Loucy (cell line): ENCODE data around the gene PPM1F.

Experiments
- H2AFZ ChIP-seq: fragments of 200-600 bp; sonication (generic); 2 replicates; pipeline ENCODE4 v1.6.0; 2016; ENCODE audit warnings: antibody characterized with exemption, mild to moderate bottlenecking, low read length, moderate library complexity
- H3F3A ChIP-seq: fragments of 200-600 bp; 2 replicates; pipeline ENCODE4 v1.6.0; 2016; ENCODE audit warnings: antibody characterized with exemption, low read depth, mild to moderate bottlenecking
- H3K27me3 ChIP-seq: fragments of 200-600 bp; sonication (generic); 2 replicates; pipeline ENCODE4 v1.6.1; 2014; ENCODE audit warnings: low read length, mild to moderate bottlenecking; ENCODE audit not compliant: insufficient read depth, poor library complexity, severe bottlenecking
- H3K36me3 ChIP-seq: fragments of 200-600 bp; sonication (generic); 2 replicates; pipeline ENCODE4 v1.6.1; 2016; ENCODE audit warnings: low read length; ENCODE audit not compliant: insufficient read depth
- H3K4me1 ChIP-seq: fragments of 200-600 bp; sonication (generic); 2 replicates; pipeline ENCODE4 v1.5.1; 2014; ENCODE audit warnings: low read length, mild to moderate bottlenecking; ENCODE audit not compliant: insufficient read depth, poor library complexity, severe bottlenecking
- H3K4me2 ChIP-seq: fragments of 200-600 bp; sonication (generic); 2 replicates; pipeline ENCODE4 v1.6.0; 2014; ENCODE audit warnings: antibody characterized with exemption, low read length, low read depth, mild to moderate bottlenecking; ENCODE audit not compliant: poor library complexity, severe bottlenecking
- H3K4me3 ChIP-seq: fragments of 200-600 bp; sonication (generic); 2 replicates; pipeline ENCODE4 v1.5.1; 2014; ENCODE audit warnings: low read length, mild to moderate bottlenecking, mixed read lengths; ENCODE audit not compliant: poor library complexity, severe bottlenecking
- H3K79me2 ChIP-seq: fragments of 200-600 bp; sonication (generic); 2 replicates; pipeline ENCODE4 v1.6.1; 2014; ENCODE audit warnings: low read length; ENCODE audit not compliant: insufficient read depth
- H3K9ac ChIP-seq: fragments of 200-600 bp; sonication (generic); 2 replicates; pipeline ENCODE4 v1.6.0; 2014; ENCODE audit warnings: mild to moderate bottlenecking, low read depth, low read length, moderate library complexity; ENCODE audit not compliant: poor library complexity, severe bottlenecking
- H3K9me2 ChIP-seq: fragments of 200-600 bp; sonication (generic); replicated peaks from 2 replicates; pipeline ENCODE4 v1.6.1; 2016; ENCODE audit warnings: low read depth, low read length, mixed read lengths
- H3K9me3 ChIP-seq: fragments of 200-600 bp; sonication (generic); 2 replicates; pipeline ENCODE4 v1.6.1; 2014; ENCODE audit warnings: mild to moderate bottlenecking, antibody characterized with exemption, low read length, low read depth; ENCODE audit not compliant: insufficient read depth
- H4K20me1 ChIP-seq: fragments of 200-600 bp; sonication (generic); 2 replicates; pipeline ENCODE4 v1.6.0; 2014; ENCODE audit warnings: antibody characterized with exemption, low read length, mild to moderate bottlenecking; ENCODE audit not compliant: insufficient read depth, poor library complexity, severe bottlenecking
- CTCF ChIP-seq: fragments of 200-600 bp; sonication (generic); conservative IDR thresholded peaks from 2 replicates; pipeline ENCODE4 v1.5.1; 2014; ENCODE audit warnings: mild to moderate bottlenecking, antibody characterized with exemption, low read length
- EZH2phosphoT487 ChIP-seq: fragments of 200-600 bp; IDR thresholded peaks from 2 replicates; pipeline ENCODE4 v1.6.1; 2018; ENCODE audit warnings: antibody characterized with exemption, mild to moderate bottlenecking, moderate library complexity, borderline replicate concordance

PPM1F gene

GRCh38 chr22:21994881-21995444 lies 42.3 kb upstream of the PPM1F start:
- Histone ChIP-seq H2AFZ (no peak overlapping the region), H3F3A (no peaks in the 10 kb centered on the region), H3K9ac (no peak overlapping the region), H4K20me1 (no peaks in the 10 kb centered on the region), H3K9me2 (no peaks in the 10 kb centered on the region), H3K4me2 (no peak overlapping the region), H3K27me3 (no peaks in the 10 kb centered on the region), H3K79me2 (no peaks in the 10 kb centered on the region), H3K4me1 (no peaks in the 10 kb centered on the region), H3K9me3 (no peaks in the 10 kb centered on the region), H3K36me3 (no peaks in the 10 kb centered on the region), H3K4me3 (no peak overlapping the region)
- TF ChIP-seq CTCF (no peak), EZH2phosphoT487 (no peak)

- Histone ChIP-seq H3F3A (no peaks in the 10 kb centered on the region), H3K36me3 (no peaks in the 10 kb centered on the region), H3K9me2 (no peaks in the 10 kb centered on the region), H2AFZ (0 out of 2 replicates have a peak overlapping the region, but pooled peaks have one; percentile 21), H3K9ac (no peak overlapping the region), H3K4me2 (no peak overlapping the region), H3K4me3 (no peak overlapping the region), H3K79me2 (no peaks in the 10 kb centered on the region), H3K4me1 (no peaks in the 10 kb centered on the region), H3K9me3 (no peaks in the 10 kb centered on the region), H3K27me3 (no peaks in the 10 kb centered on the region), H4K20me1 (no peaks in the 10 kb centered on the region)
- TF ChIP-seq EZH2phosphoT487 (no peak), CTCF (no peak)
These were observed 40.1 kb upstream of the PPM1F start for GRCh38 chr22:21992593-21993237.

- Histone ChIP-seq H3K9ac (no peak overlapping the region), H3K9me2 (no peaks in the 10 kb centered on the region), H4K20me1 (no peaks in the 10 kb centered on the region), H3K79me2 (no peaks in the 10 kb centered on the region), H3F3A (no peaks in the 10 kb centered on the region), H3K9me3 (no peaks in the 10 kb centered on the region), H3K4me2 (no peak overlapping the region), H2AFZ (no peak overlapping the region), H3K4me3 (no peak overlapping the region), H3K4me1 (no peaks in the 10 kb centered on the region), H3K27me3 (no peaks in the 10 kb centered on the region), H3K36me3 (no peaks in the 10 kb centered on the region)
- TF ChIP-seq CTCF, result no peak
- no peak for TF ChIP-seq EZH2phosphoT487
These were observed 39.1 kb upstream of the PPM1F start for GRCh38 chr22:21991774-21992173.
